ENCODE data around the gene CLIP2.
"Not testable (repeated sequence)": the region's sequence is repeated elsewhere in the genome, so short reads cannot be mapped to it uniquely, and the experiment has no call there.

- TF ChIP-seq RCOR1 (IDR thresholded peaks at IDR 0.05; ENCODE audit: low read length); TCF12 (IDR thresholded peaks at IDR 0.05); EP300 (IDR thresholded peaks at IDR 0.05; ENCODE audit: borderline replicate concordance in 1 of 2, low read depth in 1 of 2, low read length in 1 of 2): not testable (repeated sequence)
Measured at GRCh38 chr7:74384086-74384485, 94.9 kb downstream of the CLIP2 start.
